ENCODE data around the gene SLC1A4. TPM values are rescaled to one million over a fixed set of nuclear protein-coding genes. Genes with fewer than 3 reads are reported as not detected.
"Not testable (repeated sequence)": the region's sequence is repeated elsewhere in the genome, so short reads cannot be mapped to it uniquely, and the experiment has no call there.

Gene SLC1A4
- total and polyA plus RNA-seq, 3 experiments from 2014 or later: 1.9 to 21.3 (median 21.2) TPM

- Histone ChIP-seq H3K27ac (ENCODE audit: low read depth, low read length) (no peak overlapping the region), H3K4me1 (ENCODE audit: insufficient read depth, low read length) (no peaks in the 10 kb centered on the region), H3K4me3 (ENCODE audit: low read length) (no peak overlapping the region), H3K9me3 (ENCODE audit: low read length) (no peaks in the 10 kb centered on the region), H3K36me3 (ENCODE audit: insufficient read depth, low read length) (no peaks in the 10 kb centered on the region), H3K27me3 (ENCODE audit: insufficient read depth, low read length, poor library complexity, severe bottlenecking) (no peaks in the 10 kb centered on the region)
- Mint-ChIP-seq H3K27ac (no peak overlapping the region), H3K9me3 (peaks cover 0 to 1% (median 0%) of the 10 kb centered on the region in 5 donors), H3K27me3 (no peaks in the 10 kb centered on the region), H3K36me3 (peaks cover 0 to 3% (median 0%) of the 10 kb centered on the region in 3 donors), H3K4me3 (no peak overlapping the region), H3K4me1 (no peaks in the 10 kb centered on the region)
- ChIA-PET POLR2A (no interaction called here), CTCF (no interaction called here)
- DNase-seq: no peak
These were observed 31.9 kb upstream of the SLC1A4 start for GRCh38 chr2:64957109-64957903.

GRCh38 chr2:64958556-64958955 lies 30.6 kb upstream of the SLC1A4 start:
- Histone ChIP-seq H3K9me3 (ENCODE audit: low read length) (no peaks in the 10 kb centered on the region), H3K27me3 (ENCODE audit: insufficient read depth, low read length, poor library complexity, severe bottlenecking) (no peaks in the 10 kb centered on the region), H3K36me3 (ENCODE audit: insufficient read depth, low read length) (no peaks in the 10 kb centered on the region), H3K4me3 (ENCODE audit: low read length) (no peak overlapping the region), H3K27ac (ENCODE audit: low read depth, low read length) (no peak overlapping the region), H3K4me1 (ENCODE audit: insufficient read depth, low read length) (no peaks in the 10 kb centered on the region)
- H3K4me1 Mint-ChIP-seq: no peaks in the 10 kb centered on the region
- peaks cover 0 to 1% (median 0%) of the 10 kb centered on the region in 5 donors for H3K9me3 Mint-ChIP-seq
- H3K27ac Mint-ChIP-seq: peak overlapping the region in 2 of 8 donors; percentile 49 to 83
- peaks cover 0 to 3% (median 1%) of the 10 kb centered on the region in 3 donors for H3K36me3 Mint-ChIP-seq
- H3K27me3 Mint-ChIP-seq: no peaks in the 10 kb centered on the region
- ChIA-PET CTCF (no interaction called here), POLR2A (no interaction called here)
- H3K4me3 Mint-ChIP-seq: no peak overlapping the region
- no peak for DNase-seq

- ChIA-PET POLR2A (no interaction called here), CTCF (no interaction called here)
- H3K9me3 Mint-ChIP-seq: no peaks in the 10 kb centered on the region
- DNase-seq: no peak
- H3K27ac ChIP-seq (ENCODE audit: low read depth, low read length): no peak overlapping the region
- H3K36me3 ChIP-seq (ENCODE audit: insufficient read depth, low read length): no peaks in the 10 kb centered on the region
- H3K27me3 Mint-ChIP-seq: no peaks in the 10 kb centered on the region
- no peak overlapping the region for H3K4me3 ChIP-seq (ENCODE audit: low read length)
- H3K9me3 ChIP-seq (ENCODE audit: low read length): no peaks in the 10 kb centered on the region
- no peak overlapping the region for H3K27ac Mint-ChIP-seq
- no peaks in the 10 kb centered on the region for H3K27me3 ChIP-seq (ENCODE audit: insufficient read depth, low read length, poor library complexity, severe bottlenecking)
- no peaks in the 10 kb centered on the region for H3K4me1 ChIP-seq (ENCODE audit: insufficient read depth, low read length)
- H3K4me3 Mint-ChIP-seq: no peak overlapping the region
- H3K4me1 Mint-ChIP-seq: no peaks in the 10 kb centered on the region
- H3K36me3 Mint-ChIP-seq: peaks cover 0 to 1% (median 0%) of the 10 kb centered on the region in 3 donors
These were observed 28.4 kb upstream of the SLC1A4 start for GRCh38 chr2:64960819-64961218.

GRCh38 chr2:64963138-64963537 lies 26.1 kb upstream of the SLC1A4 start:
- H3K27ac ChIP-seq (ENCODE audit: low read depth, low read length); DNase-seq; H3K9me3 ChIP-seq (ENCODE audit: low read length); H3K9me3 Mint-ChIP-seq; H3K27ac Mint-ChIP-seq; H3K4me3 Mint-ChIP-seq; H3K4me1 ChIP-seq (ENCODE audit: insufficient read depth, low read length); H3K27me3 Mint-ChIP-seq; H3K4me1 Mint-ChIP-seq; H3K36me3 ChIP-seq (ENCODE audit: insufficient read depth, low read length); H3K4me3 ChIP-seq (ENCODE audit: low read length); H3K36me3 Mint-ChIP-seq; POLR2A ChIA-PET; H3K27me3 ChIP-seq (ENCODE audit: insufficient read depth, low read length, poor library complexity, severe bottlenecking): not testable (repeated sequence)
- CTCF ChIA-PET: interaction anchor here (1.3 kb wide), 1 partner anchor 206 kb away, joined by 3 read pairs; no protein-coding TSS in a partner anchor

GRCh38 chr2:64963719-64964118 lies 25.5 kb upstream of the SLC1A4 start:
- no peaks in the 10 kb centered on the region for H3K9me3 Mint-ChIP-seq
- H3K4me1 Mint-ChIP-seq: no peaks in the 10 kb centered on the region
- no peaks in the 10 kb centered on the region for H3K36me3 ChIP-seq (ENCODE audit: insufficient read depth, low read length)
- no peak overlapping the region for H3K27ac ChIP-seq (ENCODE audit: low read depth, low read length)
- H3K36me3 Mint-ChIP-seq: peaks cover 0 to 1% (median 0%) of the 10 kb centered on the region in 3 donors
- H3K4me3 ChIP-seq (ENCODE audit: low read length): no peak overlapping the region
- no peak overlapping the region for H3K27ac Mint-ChIP-seq
- H3K4me1 ChIP-seq (ENCODE audit: insufficient read depth, low read length): no peaks in the 10 kb centered on the region
- H3K27me3 ChIP-seq (ENCODE audit: insufficient read depth, low read length, poor library complexity, severe bottlenecking): no peaks in the 10 kb centered on the region
- no peaks in the 10 kb centered on the region for H3K9me3 ChIP-seq (ENCODE audit: low read length)
- ChIA-PET CTCF (interaction anchor here (1.3 kb wide), 1 partner anchor 206 kb away, joined by 3 read pairs; no protein-coding TSS in a partner anchor), POLR2A (no interaction called here)
- H3K4me3 Mint-ChIP-seq: no peak overlapping the region
- no peak for DNase-seq
- peaks cover 0 to 3% of the 10 kb centered on the region in 2 donors for H3K27me3 Mint-ChIP-seq

GRCh38 chr2:64966017-64966416 lies 23.2 kb upstream of the SLC1A4 start:
- H3K27me3 Mint-ChIP-seq: peaks cover 0 to 4% of the 10 kb centered on the region in 2 donors
- CTCF ChIA-PET: interaction anchor here (1.4 kb wide), 1 partner anchor 12 kb away, joined by 4 read pairs; no protein-coding TSS in a partner anchor
- peaks cover 0 to 1% (median 0%) of the 10 kb centered on the region in 3 donors for H3K36me3 Mint-ChIP-seq
- H3K36me3 ChIP-seq (ENCODE audit: insufficient read depth, low read length): no peaks in the 10 kb centered on the region
- no peaks in the 10 kb centered on the region for H3K4me1 ChIP-seq (ENCODE audit: insufficient read depth, low read length)
- no peak overlapping the region for H3K4me3 ChIP-seq (ENCODE audit: low read length)
- POLR2A ChIA-PET: no interaction called here
- no peaks in the 10 kb centered on the region for H3K9me3 ChIP-seq (ENCODE audit: low read length)
- no peaks in the 10 kb centered on the region for H3K4me1 Mint-ChIP-seq
- H3K27ac Mint-ChIP-seq: peak overlapping the region in 1 of 8 donors; percentile 1
- H3K9me3 Mint-ChIP-seq: no peaks in the 10 kb centered on the region
- no peak overlapping the region for H3K4me3 Mint-ChIP-seq
- no peak for DNase-seq
- H3K27me3 ChIP-seq (ENCODE audit: insufficient read depth, low read length, poor library complexity, severe bottlenecking): no peaks in the 10 kb centered on the region
- no peak overlapping the region for H3K27ac ChIP-seq (ENCODE audit: low read depth, low read length)

GRCh38 chr2:64966839-64967238 lies 22.4 kb upstream of the SLC1A4 start:
- POLR2A ChIA-PET: no interaction called here
- no peak overlapping the region for H3K27ac ChIP-seq (ENCODE audit: low read depth, low read length)

GRCh38 chr2:64967601-64968000 lies 21.6 kb upstream of the SLC1A4 start:
- ChIA-PET POLR2A (no interaction called here), CTCF (no interaction called here)
- Histone ChIP-seq H3K4me1 (ENCODE audit: insufficient read depth, low read length) (no peaks in the 10 kb centered on the region), H3K9me3 (ENCODE audit: low read length) (no peaks in the 10 kb centered on the region), H3K27ac (ENCODE audit: low read depth, low read length) (no peak overlapping the region), H3K27me3 (ENCODE audit: insufficient read depth, low read length, poor library complexity, severe bottlenecking) (no peaks in the 10 kb centered on the region), H3K36me3 (ENCODE audit: insufficient read depth, low read length) (no peaks in the 10 kb centered on the region), H3K4me3 (ENCODE audit: low read length) (no peak overlapping the region)
- Mint-ChIP-seq H3K27me3 (peaks cover 0 to 4% of the 10 kb centered on the region in 2 donors), H3K4me1 (no peaks in the 10 kb centered on the region), H3K4me3 (no peak overlapping the region), H3K36me3 (peaks cover 0 to 1% (median 0%) of the 10 kb centered on the region in 3 donors), H3K9me3 (no peaks in the 10 kb centered on the region), H3K27ac (no peak overlapping the region)
- no peak for DNase-seq

More at GRCh38 chr2:64966839-64967238, 22.4 kb upstream of the SLC1A4 start:
- Mint-ChIP-seq H3K27ac (no peak overlapping the region), H3K4me1 (no peaks in the 10 kb centered on the region), H3K36me3 (peaks cover 0 to 1% (median 0%) of the 10 kb centered on the region in 3 donors), H3K4me3 (no peak overlapping the region), H3K9me3 (no peaks in the 10 kb centered on the region), H3K27me3 (peaks cover 0 to 4% of the 10 kb centered on the region in 2 donors)
- no peaks in the 10 kb centered on the region for H3K9me3 ChIP-seq (ENCODE audit: low read length)
- H3K4me3 ChIP-seq (ENCODE audit: low read length): no peak overlapping the region
- DNase-seq: no peak
- H3K4me1 ChIP-seq (ENCODE audit: insufficient read depth, low read length): no peaks in the 10 kb centered on the region
- CTCF ChIA-PET: interaction anchor here (1.4 kb wide), 1 partner anchor 11 kb away, joined by 4 read pairs; no protein-coding TSS in a partner anchor
- no peaks in the 10 kb centered on the region for H3K36me3 ChIP-seq (ENCODE audit: insufficient read depth, low read length)
- H3K27me3 ChIP-seq (ENCODE audit: insufficient read depth, low read length, poor library complexity, severe bottlenecking): no peaks in the 10 kb centered on the region
